IPS-NIHi7 (cell line): Measurements from ENCODE around the gene PTPN23.
"Not testable (repeated sequence)": the region's sequence is repeated elsewhere in the genome, so short reads cannot be mapped to it uniquely, and the experiment has no call there.

ENCODE experiments used
- DNase-seq: peaks from one replicate; pipeline ENCODE4 v3.0.0; 2012; ENCODE audit warnings: mixed read lengths; ENCODE audit errors: extremely low spot score

The PTPN23 gene

DNA sequence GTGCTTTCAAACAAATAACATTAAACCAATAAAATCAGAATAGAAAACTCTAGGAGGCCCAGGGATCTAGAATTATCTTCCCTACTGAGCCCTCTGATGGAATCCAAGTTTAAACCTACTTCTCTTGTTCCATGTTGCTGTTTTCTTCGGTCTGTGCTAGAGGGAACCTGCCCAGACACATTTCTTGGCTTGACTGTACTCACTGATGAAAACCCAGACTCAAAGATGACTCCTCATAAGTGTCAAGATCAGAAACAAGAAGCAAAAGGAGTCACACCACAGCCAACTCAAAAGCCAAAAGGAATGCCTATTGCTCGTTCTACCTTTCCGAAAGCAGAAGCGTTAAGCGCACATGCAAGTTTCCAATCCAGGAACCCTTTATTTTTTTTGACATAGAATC is 63.3 kb downstream of the PTPN23 start:
- no peak for DNase-seq

DNA sequence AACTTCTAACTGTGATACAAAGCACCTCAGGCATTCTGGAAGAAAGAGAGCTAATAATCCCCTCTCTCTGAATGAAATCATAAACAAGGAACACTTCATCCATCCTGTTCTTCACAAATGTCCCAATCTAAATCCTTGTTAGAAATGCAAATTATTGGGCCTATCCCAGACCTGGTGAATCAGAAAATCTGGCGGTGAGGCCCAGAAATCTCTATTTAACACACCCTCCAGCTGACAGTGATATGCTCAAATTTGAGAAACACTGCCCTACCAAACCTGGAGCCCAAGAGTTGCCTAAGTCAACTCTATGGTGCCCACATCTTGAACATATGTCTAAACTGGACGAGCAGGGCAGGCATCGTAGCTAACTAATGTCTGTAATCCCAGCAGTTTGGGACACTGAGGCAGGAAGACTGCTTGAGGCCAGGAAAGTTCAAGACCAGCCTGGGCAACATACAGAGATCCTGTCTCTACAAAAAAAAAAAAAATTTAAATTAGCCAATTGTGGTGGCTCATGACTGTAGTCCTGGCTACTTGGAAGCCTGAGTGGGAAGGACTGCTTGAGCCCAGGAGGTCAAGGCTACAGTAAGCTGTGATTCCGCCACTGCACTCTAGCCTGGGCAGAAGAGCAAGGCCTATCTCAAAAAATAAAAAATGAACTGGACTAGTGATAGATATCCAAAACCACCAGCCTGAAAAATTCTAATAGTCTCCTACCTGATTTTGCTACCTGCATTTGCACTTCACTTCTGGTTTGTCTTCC is 71.8 kb downstream of the PTPN23 start:
- no peak for DNase-seq

DNA sequence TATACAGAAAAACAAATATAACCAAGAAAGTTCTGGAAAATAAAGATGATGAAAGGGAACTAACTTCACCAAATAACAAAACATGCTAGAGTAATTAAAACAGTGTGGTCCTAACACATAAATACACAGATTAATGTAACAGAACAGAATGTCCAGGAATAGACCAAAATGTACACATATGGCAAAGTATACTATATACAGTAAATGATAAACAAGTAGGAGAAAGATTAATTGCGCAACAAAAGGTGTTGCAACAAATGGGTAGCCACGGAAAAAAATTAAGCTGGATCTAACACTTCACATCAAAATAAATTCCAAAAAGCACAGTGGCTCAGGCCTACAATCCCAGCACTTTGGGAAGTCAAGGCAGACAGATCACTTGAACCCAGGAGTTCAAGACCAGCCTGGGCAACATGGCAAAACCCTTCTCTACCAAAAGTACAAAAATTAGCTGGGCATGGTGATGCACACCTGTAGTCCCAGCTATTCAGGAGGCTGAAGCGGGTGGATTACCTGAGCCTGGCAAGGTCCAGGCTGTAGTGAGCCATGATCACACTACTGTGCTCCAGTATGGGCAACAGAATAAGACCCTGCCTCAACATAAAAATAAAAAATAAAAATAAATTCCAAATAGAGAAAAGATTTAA is 75.1 kb downstream of the PTPN23 start:
- DNase-seq, result no peak

DNA sequence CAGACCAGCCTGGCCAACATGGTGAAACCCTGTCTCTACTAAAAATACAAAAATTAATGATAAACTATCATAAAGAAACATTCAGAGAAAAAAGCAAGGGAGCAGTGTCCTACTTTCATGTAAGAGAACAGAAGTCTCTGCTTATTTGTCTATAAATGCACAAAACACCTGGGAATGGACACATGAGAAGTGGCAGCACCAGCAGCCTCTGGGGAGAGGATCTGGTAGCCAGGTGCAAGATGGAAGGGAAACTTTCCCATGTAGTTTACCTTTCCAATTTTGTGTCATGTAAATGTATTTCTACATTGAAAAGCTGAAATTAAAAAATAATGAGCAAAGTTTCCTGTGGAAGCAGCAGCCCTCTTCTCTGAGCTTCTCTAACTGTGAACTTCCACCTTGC is 76.2 kb downstream of the PTPN23 start:
- DNase-seq, result no peak

DNA sequence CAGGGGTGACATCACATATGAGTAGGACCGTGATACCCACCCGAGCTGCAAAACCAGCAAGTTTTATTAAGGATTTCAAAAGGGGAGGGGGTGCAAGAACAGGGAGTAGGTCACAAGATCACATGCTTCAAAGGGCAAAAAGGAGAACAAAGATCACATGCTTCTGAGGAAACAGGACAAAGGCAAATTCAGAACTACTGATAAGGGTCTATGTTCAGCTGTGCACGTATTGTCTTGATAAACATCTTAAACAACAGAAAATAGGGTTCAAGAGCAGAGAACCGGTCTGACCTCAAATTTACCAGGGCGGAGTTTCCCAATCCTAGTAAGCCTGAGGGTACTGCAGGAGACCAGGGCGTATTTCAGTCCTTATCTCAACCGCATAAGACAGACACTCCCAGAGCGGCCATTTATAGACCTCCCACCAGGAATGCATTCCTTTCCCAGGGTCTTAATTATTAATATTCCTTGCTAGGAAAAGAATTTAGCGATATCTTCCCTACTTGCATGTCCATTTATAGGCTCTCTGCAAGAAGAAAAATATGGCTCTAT is 78.8 kb downstream of the PTPN23 start:
- DNase-seq, result not testable (repeated sequence)
